GM12878 (cell line): ENCODE data around the gene ACACB. TPM values are rescaled to one million over a fixed set of nuclear protein-coding genes. Genes with fewer than 3 reads are reported as not detected.

Source experiments
- ATAC-seq: fragments of 200-7000 bp; cut with Tn5 transposase; 3 replicates; pipeline ENCODE4 v1.9.1; 2020; ENCODE audit warnings: mild to moderate bottlenecking, moderate library complexity
- Bru-seq: library from RNA; stranded (reverse); fragments of 400-500 nt; gene quantifications from one replicate; lab custom pipeline; 2021; lab: Mats Ljungman, UMichigan
- BruChase-seq, 2 experiments: library from RNA; stranded (reverse); fragments of 400-500 nt; gene quantifications; one replicate each; lab custom pipeline; 2021; lab: Mats Ljungman, UMichigan
- BruUV-seq: library from RNA; stranded (reverse); fragments of 400-500 nt; replicated peaks from 2 replicates; lab custom pipeline; 2021; lab: Mats Ljungman, UMichigan
- CTCF ChIA-PET: fragments of 300-600 bp; sonication (Branson Sonifier 250); formaldehyde crosslinking; extraction: SDS; loops from one replicate; lab custom pipeline; 2021; ENCODE audit warnings: inconsistent platforms; lab: Yijun Ruan, JAX
- POLR2A ChIA-PET: fragments of 350-600 bp; formaldehyde crosslinking; extraction: SDS; loops from one replicate; lab custom pipeline; 2021; ENCODE audit warnings: inconsistent platforms; lab: Charles Lee
- RAD21 ChIA-PET: fragments of 300-600 bp; sonication (Branson Sonifier 250); formaldehyde crosslinking; loops from one replicate; lab custom pipeline; 2023; ENCODE audit warnings: antibody characterized with exemption; ENCODE audit not compliant: unreplicated experiment; lab: Charles Lee
- SMC1A ChIA-PET: fragments of 300-600 bp; sonication (Branson Sonifier 250); formaldehyde crosslinking; loops from one replicate; lab custom pipeline; 2023; ENCODE audit not compliant: unreplicated experiment, uncharacterized antibody; lab: Charles Lee
- DNase-seq: peaks from one replicate; pipeline ENCODE4 v3.0.0-alpha.2; 2011; ENCODE audit warnings: low read depth, low spot score
- FAIRE-seq: peaks from 3 replicates; lab custom pipeline; 2011; peaks lifted over from hg19 to GRCh38; lab: Jason Lieb, UNC
- H2AFZ ChIP-seq: 2 replicates; pipeline ENCODE4 v1.6.0; 2011; ENCODE audit warnings: low read depth, low read length, control low read depth; ENCODE audit not compliant: control insufficient read depth
- H3K27ac ChIP-seq: 2 replicates; pipeline ENCODE4 v1.5.1; 2011; ENCODE audit warnings: control low read depth; ENCODE audit not compliant: control insufficient read depth, insufficient read depth
- H3K27me3 ChIP-seq, 2 experiments: replicated peaks in 1 of 2; 2 replicates each; pipeline versions ENCODE4 v1.6.0 to v1.6.1; 2011; ENCODE audit warnings: low read length in 1 of 2; ENCODE audit not compliant: control insufficient read depth in 2 of 2, insufficient read depth in 2 of 2
- H3K36me3 ChIP-seq, 2 experiments: 2 replicates each; pipeline ENCODE4 v1.5.1; 2011; ENCODE audit warnings: low read length in 1 of 2; ENCODE audit not compliant: control insufficient read depth in 2 of 2, insufficient read depth in 2 of 2
- H3K4me1 ChIP-seq: 2 replicates; pipeline ENCODE4 v1.6.1; 2011; ENCODE audit warnings: mild to moderate bottlenecking, low read length, moderate library complexity, mixed read lengths; ENCODE audit not compliant: control insufficient read depth, insufficient read depth
- H3K4me2 ChIP-seq: 2 replicates; pipeline ENCODE4 v1.6.0; 2011; ENCODE audit warnings: control low read depth; ENCODE audit not compliant: control insufficient read depth, insufficient read depth
- H3K4me3 ChIP-seq: fragments of 200-600 bp; sonication (generic); 2 replicates; pipeline ENCODE4 v1.5.1; 2016
- H3K79me2 ChIP-seq: 2 replicates; pipeline ENCODE4 v1.6.0; 2011; ENCODE audit warnings: low read length; ENCODE audit not compliant: control insufficient read depth, insufficient read depth
- H3K9ac ChIP-seq: 2 replicates; pipeline ENCODE4 v1.8.0; 2011; ENCODE audit warnings: low read length, control low read depth, mixed read lengths; ENCODE audit not compliant: control insufficient read depth, insufficient read depth
- H3K9me3 ChIP-seq: replicated peaks from 3 replicates; pipeline ENCODE4 v1.5.1; 2011; ENCODE audit warnings: mild to moderate bottlenecking, low read length; ENCODE audit not compliant: control insufficient read depth, insufficient read depth
- H4K20me1 ChIP-seq: 2 replicates; pipeline ENCODE4 v1.6.0; 2011; ENCODE audit not compliant: control insufficient read depth, insufficient read depth
- EZH2 ChIP-seq: IDR thresholded peaks from 2 replicates; pipeline ENCODE4 v1.6.1; 2012; ENCODE audit warnings: low read depth, mild to moderate bottlenecking, control low read depth, inconsistent platforms, low read length, borderline replicate concordance; ENCODE audit not compliant: control insufficient read depth
- IRF5 ChIP-seq: fragments of 450-650 bp; IDR thresholded peaks from 2 replicates; pipeline ENCODE4 v1.6.1; 2017; ENCODE audit warnings: borderline replicate concordance
- SMC3 ChIP-seq: IDR thresholded peaks from 2 replicates; pipeline ENCODE4 v1.6.1; 2011; ENCODE audit warnings: low read length, improper control_type of control experiment, borderline replicate concordance
- WGBS: methylation state at CpG from one replicate; pipeline ENCODE4 v1.1.6; 2016; ENCODE audit warnings: low lambda C conversion rate; ENCODE audit not compliant: insufficient replicate concordance, insufficient coverage; ENCODE audit errors: missing lambda C conversion rate; 5-methylcytosine and 5-hydroxymethylcytosine counted together
- in situ Hi-C: fragments of 300-500 bp; cut with MboI; formaldehyde crosslinking; loops from 9 replicates; pipeline ENCODE4 v1.14.3; 2018; ENCODE audit warnings: mixed read lengths
- intact Hi-C: fragments of 100-400 bp; cut with micrococcal nuclease; formaldehyde crosslinking; loops from one replicate; pipeline ENCODE4 v1.14.2; 2022; ENCODE audit not compliant: unreplicated experiment
- long read RNA-seq, 2 experiments: library from polyadenylated mRNA; unstranded; transcript quantifications; one replicate each; pipeline ENCODE4 v2.0.0, GENCODE V29; 2019 to 2020
- polyA minus RNA-seq, 3 experiments: library from RNA; depleted of rRNA, polyadenylated mRNA; stranded (reverse); fragments of >200 nt; gene quantifications; 2 replicates each; pipeline ENCODE4 v1.2.3, GENCODE V29; 2011
- polyA plus RNA-seq, 11 experiments: library from polyadenylated mRNA; depleted of rRNA in 4 of 11; unstranded in 6 of 11; stranded (reverse) in 5 of 11; fragments of >200 nt; fragmentation: Nextera tagmentation in 4 of 11; fragmentation: Illumina TruSeq in 1 of 11; extraction: Ambion mirVana in 4 of 11; extraction: Trizol in 1 of 11; gene quantifications; 1 replicate in 1 of 11; 2 replicates in 10 of 11; pipeline versions ENCODE4 v1.2.1 to v1.2.3, GENCODE V29; 2011 to 2016; ENCODE audit warnings: inconsistent platforms in 2 of 11, missing spikeins in 2 of 11, low read depth in 1 of 11
- total RNA-seq, 4 experiments: library from RNA; depleted of rRNA in 3 of 4; stranded (reverse); fragments of >200 nt in 3 of 4; fragmentation: Illumina TruSeq in 1 of 4; extraction: Trizol in 1 of 4; gene quantifications; 2 replicates each; pipeline versions ENCODE4 v1.2.1 to v1.2.3, GENCODE V29; 2013 to 2021

Gene ACACB
- total RNA-seq (2013; cell fraction: nucleolus; rRNA removed) = 1.7 and 3.6 TPM in 2 replicates
- total RNA-seq (2014; rRNA removed) (0.17 and 0.38 TPM in 2 replicates), total RNA-seq (2014; rRNA removed; fragmentation: Illumina TruSeq; extraction: Trizol) (0.14 and 0.36 TPM in 2 replicates), total RNA-seq (2021) (0.88 and 1.4 TPM in 2 replicates), polyA plus RNA-seq (2011; rRNA removed) (0.19 and 0.35 TPM in 2 replicates), polyA plus RNA-seq (2014; fragmentation: Illumina TruSeq; extraction: Trizol) (0.06 and 0.41 TPM in 2 replicates), polyA plus RNA-seq (2014; fragmentation: Nextera tagmentation; extraction: Ambion mirVana) (under 1 TPM in 1 of 2 experiments, not detected in 1; 0.05 TPM), polyA plus RNA-seq (2014; rRNA removed) (0.55 and 1.9 TPM in 2 replicates), polyA plus RNA-seq (2016; fragmentation: Nextera tagmentation; extraction: Ambion mirVana) (under 1 TPM in 1 of 2 experiments, not detected in 1; 0.52 TPM), polyA minus RNA-seq (2011; rRNA and poly(A)+ RNA removed) (0.29 and 1.4 TPM in 2 replicates), Bru-seq, nascent RNA (percentile 27 among the genes with signal in this experiment), BruChase-seq, experiment 1, labeled RNA remaining after a 6-hour chase (percentile 24 among the genes with signal in this experiment), BruChase-seq, experiment 2, labeled RNA remaining after a 2-hour chase (percentile 27 among the genes with signal in this experiment)
- polyA plus RNA-seq (2011; ENCODE audit: low read depth) = 0.62 TPM
- polyA plus RNA-seq (2011; cell fraction: cytosol; rRNA removed) = 0.39 and 0.48 TPM in 2 replicates
- 0.60 and 1.1 TPM in 2 replicates for polyA plus RNA-seq (2011; cell fraction: nucleus; rRNA removed)
- polyA plus RNA-seq (2012) = 1.2 and 1.5 TPM in 2 replicates
- polyA minus RNA-seq (2011; cell fraction: cytosol; rRNA and poly(A)+ RNA removed) = 0.53 TPM in 1 of 2 replicates, not detected in the other
- polyA minus RNA-seq (2011; cell fraction: nucleus; rRNA and poly(A)+ RNA removed) = 0.24 and 2.3 TPM in 2 replicates
- long read RNA-seq, experiment 1 = 0 reads
- long read RNA-seq, experiment 2, partial matches to known transcripts = 0 of 1 reads
- long read RNA-seq, experiment 2, other reads (novel, unspliced or antisense) = 0 of 1 reads

- ChIA-PET CTCF (no interaction called here), POLR2A (no interaction called here), SMC1A (no interaction called here), RAD21 (no interaction called here)
- Histone ChIP-seq H4K20me1 (no peaks in the 10 kb centered on the region), H3K36me3 (peaks cover 0 to 2% of the 10 kb centered on the region in 2 experiments; a peak in 1 of 4 replicates), H3K4me2 (no peak within 1 kb of the TSS), H3K4me3 (no peak within 1 kb of the TSS), H3K4me1 (no peaks in the 10 kb centered on the region), H3K9ac (no peak within 1 kb of the TSS), H2AFZ (no peak within 1 kb of the TSS)
- DNase-seq (no peak), FAIRE-seq (no peak)
- intact Hi-C loops = no loop called here
- in situ Hi-C loops = no loop called here
- BruUV-seq = no TSS peak
- TF ChIP-seq IRF5 (no peak), SMC3 (no peak), EZH2 (no peak)
- TF ChIP-seq, all 136 proteins: peak for 0
- no peak within 1 kb of the TSS for H3K27ac ChIP-seq
- no peaks in the 10 kb centered on the region for H3K27me3 ChIP-seq
- H3K79me2 ChIP-seq = no peaks in the 10 kb centered on the region
- no peak for ATAC-seq
- 61% methylated on average over 14 of the region's 14 CpGs for WGBS
- H3K9me3 ChIP-seq = no peaks in the 10 kb centered on the region
These were observed at the start of gene ACACB for GRCh38 chr12:109115758-109116610. Gene ACACB, plus strand, starts transcription at chr12:109116587. Its CDS starts 22,819 bp downstream, at chr12:109139406.
